Testis (tissue), 2 donors: Measurements from ENCODE around the gene SLC44A5.

ENCODE experiments used
- CTCF ChIP-seq, 3 experiments: fragments of 450-650 bp in 2 of 3; fragments of 200-600 bp in 1 of 3; sonication (generic) in 1 of 3; IDR thresholded peaks; one replicate each; pipeline ENCODE4 v1.5.1; 2016 to 2019; ENCODE audit warnings: antibody characterized with exemption in 3 of 3, mild to moderate bottlenecking in 2 of 3, moderate library complexity in 1 of 3
- POLR2A ChIP-seq: fragments of 450-650 bp; IDR thresholded peaks from one replicate; pipeline ENCODE4 v1.6.1; 2017; ENCODE audit warnings: antibody characterized with exemption, mild to moderate bottlenecking, moderate library complexity

GRCh38 chr1:75328691-75329090, 282.2 kb downstream of the SLC44A5 start:
- no peak for TF ChIP-seq CTCF (IDR thresholded peaks at IDR 0.05)
- no peak for TF ChIP-seq POLR2A
